Heart right ventricle (tissue), 16 donors: ENCODE data around the gene MYH11. TPM values are rescaled to one million over a fixed set of nuclear protein-coding genes. Genes with fewer than 3 reads are reported as not detected.

ENCODE experiments used
- ATAC-seq, 8 donors: fragments of 200-7000 bp; cut with Tn5 transposase; one replicate each; pipeline ENCODE4 v1.9.1; 2020; ENCODE audit warnings: mild to moderate bottlenecking in 8 of 8, moderate library complexity in 8 of 8, moderate number of reproducible peaks in 1 of 8
- DNase-seq, 2 donors: peaks; one replicate each; pipeline ENCODE4 v3.0.0-alpha.2; 2020
- H3K27ac ChIP-seq, 10 donors: fragments of 200-600 bp; sonication (generic) in 2 of 10; one replicate each; pipeline versions ENCODE4 v1.5.0 to v1.8.0; 2020 to 2022; ENCODE audit warnings: mild to moderate bottlenecking in 3 of 10
- H3K27me3 ChIP-seq, 7 donors: fragments of 200-600 bp; one replicate each; pipeline ENCODE4 v1.8.0; 2021 to 2022; ENCODE audit warnings: mild to moderate bottlenecking in 2 of 7
- H3K36me3 ChIP-seq, 9 donors: fragments of 200-600 bp; sonication (generic) in 1 of 9; one replicate each; pipeline versions ENCODE4 v1.5.0 to v1.8.0; 2020 to 2022; ENCODE audit warnings: mild to moderate bottlenecking in 2 of 9
- H3K4me1 ChIP-seq, 9 donors: fragments of 200-600 bp; sonication (generic) in 1 of 9; one replicate each; pipeline versions ENCODE4 v1.5.0 to v1.8.0; 2020 to 2022; ENCODE audit warnings: mild to moderate bottlenecking in 4 of 9
- H3K4me3 ChIP-seq, 10 donors: fragments of 200-600 bp; sonication (generic) in 2 of 10; one replicate each; pipeline versions ENCODE4 v1.5.0 to v1.8.0; 2020 to 2022; ENCODE audit warnings: mild to moderate bottlenecking in 7 of 10, moderate library complexity in 2 of 10
- H3K9me3 ChIP-seq, 11 donors: fragments of 200-600 bp in 10 of 11; sonication (generic) in 2 of 11; one replicate each; pipeline versions ENCODE4 v1.5.0 to v1.8.0; 2013 to 2022; ENCODE audit warnings: mild to moderate bottlenecking in 2 of 11, control low read depth in 1 of 11, moderate library complexity in 1 of 11
- CTCF ChIP-seq, 9 donors: fragments of 200-600 bp; sonication (generic) in 2 of 9; IDR thresholded peaks; one replicate each; pipeline versions ENCODE4 v1.5.0 to v1.8.0; 2021 to 2022; ENCODE audit warnings: antibody characterized with exemption in 9 of 9, mild to moderate bottlenecking in 5 of 9, moderate library complexity in 1 of 9
- WGBS, 2 donors: extraction: QIAGEN DNeasy Blood & Tissue Kit; methylation state at CpG; one replicate each; pipeline ENCODE4 v1.1.7; 2013; ENCODE audit warnings: inconsistent platforms in 1 of 2; 5-methylcytosine and 5-hydroxymethylcytosine counted together
- intact Hi-C, 10 donors: fragments of 100-400 bp; cut with DNase I; formaldehyde crosslinking; loops; one replicate each; pipeline versions ENCODE4 v1.11.1 to v1.14.2; 2022
- polyA plus RNA-seq, 2 donors: library from polyadenylated mRNA; stranded (reverse); fragments of 200-250 nt; gene quantifications; one replicate each; pipeline ENCODE4 v1.2.3, GENCODE V29; 2013
- total RNA-seq, 10 donors: library from RNA; stranded (reverse); fragmentation: NEBNext Ultra II Directional in 3 of 10; extraction: Animal tissue kit (Norgen Biotek cat#: 25700) in 3 of 10; gene quantifications; one replicate each; pipeline versions ENCODE4 v1.2.1 to v1.2.4, GENCODE V29; 2021 to 2023
- donor health status: Arrhythmogenic right ventricular cardiomyopathy.
- donor health status: ischemic (EF 13 %, LVEDD 7.1; RV severe dilation, severe dysfunction).
- donor health status: healthy with polysubstance abuse.
- donor health status: DM: no; HTN: yes; CAD: no.
- donor health status: DM: no; HTN: no; CAD: no.
- donor health status: ischemic (EF 25% LVEDD 6.9; RV normal size, moderate dysfunction).
- donor health status: ischemic (EF 25% LVEDD 5.7; RV mildly dilated, moderate dysfunction).
- donor health status: healthy.
- donor health status: DM: yes; HTN: yes; CAD: no.
- donor health status: Ischemic cardiomyopathy.
- donor health status: ischemic (EF 35%, LVEDD 5.7; RV mildly dilated, moderate dysfunction).
- donor health status: nonischemic (EF 11% LVEDD 7.7; RV severe dilation, severe dysfunction).
- donor health status: DM: yes; HTN: yes; CAD: no.
- donor health status: PGD.
- donor health status: ischemic (EF 29% LVEDD 5.4; RV normal size, mild dysfunction).
- donor health status: nonischemic (EF 23%, LVEDD 6.1; RV moderate dilation, normal function).

The MYH11 gene
- total and polyA plus RNA-seq, 12 donors, result 9.8 to 46.7 (median 23.5) TPM

GRCh38 chr16:15861996-15862395 is 5.2 kb upstream of the MYH11 start:
- Histone ChIP-seq H3K36me3 (peaks cover 0 to 23% (median 10%) of the 10 kb centered on the region in 9 donors), H3K27ac (no peak overlapping the region), H3K4me3 (no peak overlapping the region), H3K27me3 (peaks cover 0 to 20% (median 10%) of the 10 kb centered on the region in 7 donors), H3K4me1 (peaks cover 0 to 14% (median 10%) of the 10 kb centered on the region in 9 donors), H3K9me3 (no peaks in the 10 kb centered on the region)
- intact Hi-C loops, result no loop called here
- ATAC-seq (no peak), DNase-seq (no peak)
- TF ChIP-seq CTCF (IDR thresholded peaks at IDR 0.05), result no peak
- WGBS, 2 donors, result 88 to 92% methylated on average over 3 of the region's 3 CpGs

DNA sequence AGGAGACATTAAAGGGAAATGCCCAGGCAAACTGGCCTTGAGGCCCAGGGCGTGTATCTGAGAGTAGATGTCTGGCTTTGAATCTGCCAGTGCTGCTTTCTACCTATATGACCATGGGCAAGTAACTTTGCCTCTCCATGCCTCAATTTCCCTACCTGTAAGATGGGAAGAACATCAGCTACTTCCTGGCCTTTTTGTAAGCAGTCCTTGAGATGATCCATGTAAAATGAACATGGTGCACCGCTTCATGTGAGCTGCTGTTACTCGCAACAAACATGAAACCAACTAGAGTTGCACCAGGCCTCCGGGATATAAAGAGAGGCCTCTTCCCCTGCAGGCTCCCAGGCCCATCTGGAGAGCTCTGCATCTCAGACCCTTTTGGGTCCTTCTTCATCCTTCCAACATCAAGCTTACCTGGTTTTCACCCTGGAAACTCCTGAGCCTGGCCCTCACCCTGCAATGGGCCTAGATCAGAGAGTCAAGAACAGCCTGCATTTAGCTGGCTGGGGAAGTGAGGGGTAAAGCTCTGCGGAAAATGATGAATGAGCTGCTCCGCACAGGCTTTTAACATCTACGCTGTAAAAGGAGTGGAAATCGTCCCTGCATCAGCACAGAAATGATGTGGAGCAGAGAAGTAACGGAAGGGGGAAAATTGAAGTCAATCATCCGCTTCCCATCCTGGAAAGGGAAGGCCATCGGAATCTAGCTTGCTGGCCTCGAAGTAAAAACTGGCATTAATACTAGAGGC is 2.3 kb upstream of the MYH11 start:
- no peak overlapping the region for H3K4me3 ChIP-seq
- H3K36me3 ChIP-seq, result no peaks in the 10 kb centered on the region
- no peak for DNase-seq
- peaks cover 0 to 20% (median 14%) of the 10 kb centered on the region in 9 donors for H3K4me1 ChIP-seq
- intact Hi-C loops, result no loop called here
- H3K27me3 ChIP-seq, result peaks cover 0 to 48% (median 28%) of the 10 kb centered on the region in 7 donors
- no peaks in the 10 kb centered on the region for H3K9me3 ChIP-seq
- TF ChIP-seq CTCF (IDR thresholded peaks at IDR 0.05), result no peak
- ATAC-seq, result no peak
- H3K27ac ChIP-seq, result peak overlapping the region in 3 of 10 donors; percentile 62 to 79 (median 75)
- 92 to 95% methylated on average over 12 of the region's 12 CpGs for WGBS, 2 donors

DNA sequence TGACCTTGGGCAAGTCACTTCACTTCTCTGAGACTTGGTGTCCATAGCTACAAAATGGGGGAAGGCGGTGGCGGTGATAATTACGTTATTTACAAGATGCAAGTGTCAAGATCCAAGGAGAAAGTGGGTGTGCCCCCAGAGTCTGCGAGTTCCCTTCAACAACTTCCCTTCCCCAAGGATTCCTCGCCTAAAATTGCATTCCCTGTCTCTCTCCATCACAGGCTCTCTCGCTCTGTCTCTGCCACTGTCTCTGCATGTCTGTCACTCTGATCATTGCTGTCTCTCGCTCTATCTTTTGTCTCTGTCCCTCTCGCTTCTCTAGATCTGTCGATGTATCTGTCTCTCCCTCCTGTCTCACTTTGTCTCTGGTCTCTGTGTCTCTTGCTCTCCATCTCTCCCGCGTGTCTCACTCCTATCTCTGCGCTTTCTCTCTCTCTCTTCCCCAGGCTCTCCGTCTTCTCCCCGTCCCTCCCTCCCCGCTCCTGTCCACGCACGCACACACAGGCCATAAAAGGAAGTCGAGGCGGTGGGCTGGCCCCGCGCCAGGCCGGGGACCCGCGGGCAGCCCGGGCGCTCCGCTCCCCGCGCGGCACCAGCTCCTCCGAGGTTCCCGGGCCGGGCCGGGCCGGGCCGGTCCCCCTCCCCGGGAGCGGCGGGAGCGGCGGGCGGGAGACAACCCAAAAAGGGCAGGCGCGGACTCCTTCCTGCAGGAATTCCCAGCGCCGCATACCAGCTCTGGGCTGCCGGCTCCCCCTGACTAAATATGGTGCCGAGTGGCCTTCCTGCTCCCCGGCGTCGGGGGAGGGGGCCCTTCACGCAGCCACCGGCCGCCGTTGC is 1.1 kb upstream of the MYH11 start:
- DNase-seq (peak; percentile 27 to 49), ATAC-seq (peak; percentile 62 to 74 (median 67))
- Histone ChIP-seq H3K9me3 (no peaks in the 10 kb centered on the region), H3K4me1 (peaks cover 0 to 20% (median 14%) of the 10 kb centered on the region in 9 donors), H3K27me3 (peaks cover 0 to 48% (median 28%) of the 10 kb centered on the region in 7 donors), H3K36me3 (no peaks in the 10 kb centered on the region), H3K4me3 (peak overlapping the region in 9 of 10 donors; percentile 37 to 54 (median 44)), H3K27ac (peak overlapping the region in 9 of 10 donors; percentile 2 to 79 (median 58))
- intact Hi-C loops, result no loop called here
- TF ChIP-seq CTCF (IDR thresholded peaks at IDR 0.05), result no peak
- WGBS, 2 donors, result 1 to 2% methylated on average over 55 of the region's 55 CpGs

- Histone ChIP-seq H3K4me1 (peaks cover 0 to 20% (median 14%) of the 10 kb centered on the region in 9 donors), H3K27me3 (peaks cover 0 to 48% (median 28%) of the 10 kb centered on the region in 7 donors), H3K27ac (peak overlapping the region in 1 of 10 donors; percentile 18), H3K4me3 (peak overlapping the region in 7 of 10 donors; percentile 1 to 53 (median 44)), H3K9me3 (no peaks in the 10 kb centered on the region), H3K36me3 (no peaks in the 10 kb centered on the region)
- intact Hi-C loops, result no loop called here
- 21 to 30% methylated on average over 2 of the region's 2 CpGs for WGBS, 2 donors
- no peak for TF ChIP-seq CTCF (IDR thresholded peaks at IDR 0.05)
- DNase-seq (no peak), ATAC-seq (no peak)
Measured at GRCh38 chr16:15856182-15856581, 646 bp downstream of the MYH11 start.
